Suppressor macrophage treated with lipopolysaccharide for 4 hours (primary cell): ENCODE results near the gene OR4E1.
"Not testable (repeated sequence)": the region's sequence is repeated elsewhere in the genome, so short reads cannot be mapped to it uniquely, and the experiment has no call there.

ENCODE experiments used
- DNase-seq: peaks from one replicate; pipeline ENCODE4 v3.0.0-alpha.2; 2020

The OR4E1 gene, protein sequence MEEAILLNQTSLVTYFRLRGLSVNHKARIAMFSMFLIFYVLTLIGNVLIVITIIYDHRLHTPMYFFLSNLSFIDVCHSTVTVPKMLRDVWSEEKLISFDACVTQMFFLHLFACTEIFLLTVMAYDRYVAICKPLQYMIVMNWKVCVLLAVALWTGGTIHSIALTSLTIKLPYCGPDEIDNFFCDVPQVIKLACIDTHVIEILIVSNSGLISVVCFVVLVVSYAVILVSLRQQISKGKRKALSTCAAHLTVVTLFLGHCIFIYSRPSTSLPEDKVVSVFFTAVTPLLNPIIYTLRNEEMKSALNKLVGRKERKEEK

DNA sequence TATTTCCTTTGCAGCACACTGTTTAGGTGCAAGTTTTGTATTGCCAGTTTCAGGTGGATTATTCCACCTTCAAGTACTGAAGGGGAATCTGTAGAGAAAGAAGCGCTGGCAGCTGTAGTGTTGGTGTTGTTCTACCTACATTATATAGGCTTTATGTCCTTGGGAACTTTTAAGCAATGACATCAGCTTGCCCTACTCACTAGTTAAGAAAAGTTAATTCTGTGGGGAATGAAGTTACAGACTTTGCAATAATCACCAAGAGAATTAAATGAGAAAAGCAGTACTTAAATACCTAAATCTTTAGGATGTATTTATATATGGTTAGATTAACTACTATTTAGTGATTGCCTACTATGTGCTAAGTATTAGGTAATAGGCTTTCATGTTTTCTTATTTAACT is at the start of gene OR4E1:
OR4E1 (minus strand) TSS at position 101 of the 400 bp plus-strand sequence. CDS start 2,883 bp downstream, outside the sequence.
- no peak for DNase-seq

DNA sequence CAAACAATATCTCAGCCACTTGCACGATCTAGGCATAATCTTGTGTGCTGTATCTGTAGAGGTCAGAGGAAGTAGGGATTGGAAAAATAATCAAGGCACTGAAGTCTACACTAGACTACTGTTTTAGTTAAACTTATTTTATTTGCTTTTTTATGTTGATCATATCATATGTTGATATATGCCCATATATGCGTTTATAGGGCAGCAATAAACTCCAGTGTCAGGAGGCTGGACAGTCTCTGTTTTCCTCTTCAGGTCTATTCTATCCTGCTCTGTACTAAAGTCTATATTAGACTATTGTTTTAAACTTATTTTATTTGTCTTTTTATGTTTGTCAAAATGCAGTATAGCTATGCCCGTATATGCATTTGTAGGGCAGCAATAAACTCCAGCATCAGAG is 47.9 kb upstream of the OR4E1 start:
- DNase-seq, result no peak

DNA sequence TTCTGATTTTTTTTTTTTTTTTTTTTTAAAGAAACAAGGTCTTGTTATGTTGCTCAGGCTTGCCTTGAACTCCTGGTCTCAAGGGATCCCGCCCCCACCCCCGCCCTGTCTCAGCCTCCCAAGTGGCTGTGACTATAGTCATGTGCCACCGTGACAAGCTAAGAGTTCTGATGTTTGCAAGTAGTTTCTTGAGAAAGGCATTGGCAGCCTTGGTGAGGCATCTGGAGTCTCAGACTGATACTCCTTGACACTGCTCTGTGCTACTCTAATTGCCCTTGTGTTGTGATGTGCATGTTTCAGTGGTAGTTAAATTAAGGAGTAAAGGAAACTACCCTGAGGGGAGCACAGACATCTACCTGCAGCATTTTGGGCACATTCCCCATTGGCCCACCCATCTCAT is 46.2 kb upstream of the OR4E1 start:
- DNase-seq, result no peak

DNA sequence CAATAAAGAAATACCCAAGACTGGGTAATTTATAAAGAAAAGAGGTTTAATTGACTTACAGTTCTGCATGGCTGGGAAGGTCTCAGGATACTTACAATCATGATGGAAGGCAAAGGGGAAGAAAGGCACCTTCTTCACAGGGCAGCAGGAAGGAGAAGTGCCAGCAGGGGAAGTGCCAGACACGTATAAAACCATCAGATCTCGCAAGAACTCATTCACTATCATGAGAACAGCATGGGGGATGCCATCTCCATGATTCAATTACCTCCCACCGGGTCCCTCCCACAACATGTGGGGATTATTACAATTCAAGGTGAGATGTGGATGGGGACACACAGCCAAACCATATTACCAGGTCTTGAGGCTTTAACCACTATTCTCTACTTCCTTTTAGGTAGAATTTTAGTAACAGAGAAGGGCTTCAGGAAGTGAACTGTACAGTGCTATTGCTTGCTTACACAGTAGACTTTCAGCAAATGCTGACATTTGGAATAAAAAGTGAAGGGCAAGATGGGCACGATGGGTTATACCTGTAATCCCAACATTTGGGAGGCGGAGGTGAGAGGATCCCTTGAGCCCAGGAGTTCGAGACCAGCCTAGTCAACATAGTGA is 40.8 kb upstream of the OR4E1 start:
- no peak for DNase-seq

DNA sequence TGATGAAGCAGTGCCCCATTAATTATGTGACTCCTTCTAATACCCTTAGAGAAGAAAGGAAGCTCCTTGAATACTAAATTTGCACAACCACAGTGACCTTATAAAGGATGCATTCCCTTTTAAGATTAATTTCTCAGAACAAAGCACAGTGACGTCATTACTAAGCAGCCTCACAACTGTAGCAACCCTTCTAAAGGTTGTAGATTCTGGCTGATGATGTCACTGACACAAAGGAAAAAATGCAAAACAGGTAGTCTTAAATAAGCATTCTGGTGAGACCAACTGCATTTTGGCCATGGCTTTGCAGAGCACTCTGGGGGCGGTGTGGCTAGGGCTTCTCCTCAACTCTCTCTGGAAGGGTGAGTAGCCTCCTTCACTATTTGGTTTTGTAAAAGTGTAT is 38.4 kb upstream of the OR4E1 start:
- no peak for DNase-seq

DNA sequence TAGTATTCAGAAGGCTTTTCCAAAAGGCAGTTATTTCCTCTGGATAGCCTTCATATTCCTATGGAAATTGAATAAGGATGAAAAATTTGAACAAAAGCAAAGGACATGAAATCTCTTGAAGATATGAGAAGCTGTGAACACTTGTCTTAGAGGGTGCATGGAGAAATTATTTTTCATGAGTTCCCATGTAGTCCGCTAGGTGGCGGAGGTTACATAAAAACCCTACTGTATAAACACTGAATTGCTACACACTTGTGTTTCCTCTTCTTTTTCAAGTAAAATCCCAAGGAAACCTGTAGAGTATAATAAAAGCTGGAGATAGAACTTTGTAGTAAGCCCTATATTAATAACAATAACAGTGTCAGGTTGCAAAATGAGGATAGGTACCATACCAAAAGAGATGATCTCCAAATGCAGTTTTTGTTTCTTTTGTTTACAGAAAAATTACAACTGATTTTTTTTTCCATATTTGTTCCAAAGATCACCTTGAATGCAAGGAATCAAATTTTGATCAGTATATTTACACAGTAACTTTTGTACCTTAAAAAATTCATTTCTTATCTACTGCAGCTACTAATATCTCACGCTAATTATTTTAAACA is 37.8 kb upstream of the OR4E1 start:
- peak; percentile 46 for DNase-seq

DNA sequence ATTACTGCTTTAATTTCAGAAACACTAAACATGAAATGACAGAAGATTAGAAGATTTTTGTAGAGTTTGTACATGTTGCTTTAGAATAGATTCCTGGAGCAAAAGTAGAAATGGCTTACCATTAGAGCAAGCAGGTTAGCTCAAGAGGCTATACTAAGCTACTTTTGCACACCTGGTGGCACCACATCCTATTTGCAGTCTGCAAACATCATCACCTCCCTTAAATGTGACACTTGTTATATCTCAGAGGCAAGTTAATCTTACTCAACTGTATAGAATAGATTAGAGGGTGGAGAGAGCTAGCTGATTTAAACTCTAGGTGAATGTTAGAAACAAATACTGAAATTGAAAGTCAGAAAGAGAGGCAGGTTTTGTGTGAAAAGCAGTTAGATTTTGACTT is 30.7 kb upstream of the OR4E1 start:
- DNase-seq, result no peak

DNA sequence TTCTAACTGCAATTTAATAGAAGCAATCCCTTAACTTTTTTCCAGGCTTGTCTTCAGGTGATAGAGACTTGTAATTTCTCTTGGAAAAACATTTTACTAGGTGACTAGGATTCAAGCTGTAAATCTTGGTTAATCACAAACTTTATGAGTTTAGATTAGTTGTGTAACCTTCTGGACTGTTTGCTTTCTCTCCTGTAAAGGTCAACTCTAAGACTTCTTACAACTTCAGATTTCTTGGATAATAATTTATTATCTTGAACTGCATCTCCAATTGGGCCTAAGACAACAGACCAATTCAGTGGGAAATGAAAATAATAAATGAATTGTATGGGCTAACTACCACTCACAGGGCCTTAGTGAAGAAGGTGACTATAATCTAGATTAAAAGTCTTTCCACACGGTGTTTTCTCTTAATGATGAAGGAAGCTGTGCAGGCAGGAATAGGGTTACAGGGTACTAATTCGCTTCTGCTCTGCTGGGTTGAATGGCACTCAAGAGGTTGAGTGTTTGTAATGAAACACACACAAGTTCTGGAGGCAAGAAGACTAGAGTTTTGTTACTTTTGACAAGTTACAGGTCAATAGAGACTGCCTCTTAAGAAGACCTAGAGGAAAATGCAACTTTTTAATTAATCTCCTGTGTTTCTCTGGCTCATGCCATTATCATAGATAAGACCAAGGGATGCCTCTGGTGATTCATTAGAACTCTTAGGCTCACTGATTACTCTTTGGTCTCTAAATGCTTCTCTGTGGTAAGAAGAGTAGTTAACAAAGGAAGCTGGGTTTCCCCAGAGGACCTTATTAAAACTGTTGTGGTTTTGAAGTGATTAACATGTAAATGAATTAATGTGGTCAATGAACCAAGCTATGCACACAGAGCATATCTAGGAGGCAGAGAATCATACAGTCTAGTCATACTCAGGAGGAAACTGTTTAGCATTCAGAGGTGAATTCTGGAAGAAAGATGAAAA is 30.0 kb upstream of the OR4E1 start:
- no peak for DNase-seq

DNA sequence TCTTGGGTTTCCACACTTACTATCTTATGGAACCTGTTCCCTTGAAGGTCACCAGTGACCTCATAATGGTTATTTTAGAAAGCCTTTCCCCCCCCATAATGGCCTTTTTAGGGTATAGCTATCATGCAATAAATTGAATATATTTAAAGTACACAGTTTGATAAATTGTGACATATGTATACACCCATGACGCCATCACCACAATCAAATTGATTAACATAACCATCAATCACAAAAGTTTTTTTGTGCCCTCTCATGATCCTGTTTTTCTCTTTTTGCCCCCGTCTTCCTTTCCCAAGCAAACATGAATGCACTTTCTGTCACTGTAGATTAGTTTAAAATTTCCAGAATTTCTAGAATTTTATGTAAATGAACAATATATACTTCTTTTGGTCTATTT is 28.7 kb upstream of the OR4E1 start:
- DNase-seq, result no peak

DNA sequence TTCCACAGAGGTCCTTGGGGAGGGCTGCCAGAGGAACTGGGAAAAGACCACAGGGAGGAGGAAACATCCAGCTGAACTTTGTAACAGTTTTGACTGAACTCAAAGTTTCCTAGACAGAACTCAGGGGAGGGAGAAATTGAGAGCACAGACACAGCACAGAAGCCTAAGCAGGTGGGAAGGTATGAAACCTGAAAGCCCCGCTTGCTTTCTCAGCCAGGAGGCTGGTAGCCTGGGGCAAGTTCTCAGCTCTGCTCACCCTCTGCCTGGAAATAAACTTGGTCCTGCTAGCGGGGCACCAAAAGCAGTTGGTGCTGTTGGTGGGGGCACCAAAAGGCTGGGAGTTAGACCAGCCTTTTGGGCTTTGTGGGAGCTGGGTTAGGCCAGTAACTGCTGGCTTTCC is 25.9 kb upstream of the OR4E1 start:
- DNase-seq, result no peak

DNA sequence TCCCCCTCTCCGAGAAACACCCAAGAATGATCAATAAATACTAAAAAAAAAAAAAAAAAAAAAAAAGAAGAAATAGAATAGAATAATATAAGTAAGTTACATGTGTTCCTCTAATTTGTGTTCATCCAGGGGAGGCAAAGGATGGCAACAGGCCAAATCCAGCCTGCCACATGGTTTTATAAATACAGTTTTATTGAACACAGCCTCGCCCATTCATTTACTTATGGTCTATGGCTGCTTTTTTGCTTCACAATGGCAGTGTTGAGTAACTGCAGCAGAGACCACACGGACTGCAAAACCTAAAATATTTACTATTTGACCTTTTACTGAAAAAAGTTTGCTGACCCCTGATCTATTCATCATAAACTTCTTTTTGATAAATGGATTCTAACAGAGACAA is 24.9 kb upstream of the OR4E1 start:
- DNase-seq, result not testable (repeated sequence)

DNA sequence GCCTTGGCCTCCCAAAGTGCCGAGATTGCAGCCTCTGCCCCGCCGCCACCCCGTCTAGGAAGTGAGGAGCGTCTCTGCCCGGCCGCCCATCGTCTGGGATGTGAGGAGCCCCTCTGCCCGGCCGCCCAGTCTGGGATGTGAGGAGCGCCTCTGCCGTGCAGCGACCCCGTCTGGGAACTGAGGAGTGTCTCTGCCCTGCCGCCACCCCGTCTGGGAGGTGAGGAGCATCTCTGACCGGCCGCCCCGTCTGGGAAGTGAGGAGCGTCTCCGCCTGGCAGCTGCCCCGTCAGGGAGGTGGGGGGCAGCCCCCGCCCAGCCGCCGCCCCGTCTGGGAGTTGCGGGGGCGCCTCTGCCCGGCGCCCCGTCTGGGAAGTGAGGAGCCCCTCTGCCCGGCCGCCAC is 24.0 kb upstream of the OR4E1 start:
- not testable (repeated sequence) for DNase-seq

DNA sequence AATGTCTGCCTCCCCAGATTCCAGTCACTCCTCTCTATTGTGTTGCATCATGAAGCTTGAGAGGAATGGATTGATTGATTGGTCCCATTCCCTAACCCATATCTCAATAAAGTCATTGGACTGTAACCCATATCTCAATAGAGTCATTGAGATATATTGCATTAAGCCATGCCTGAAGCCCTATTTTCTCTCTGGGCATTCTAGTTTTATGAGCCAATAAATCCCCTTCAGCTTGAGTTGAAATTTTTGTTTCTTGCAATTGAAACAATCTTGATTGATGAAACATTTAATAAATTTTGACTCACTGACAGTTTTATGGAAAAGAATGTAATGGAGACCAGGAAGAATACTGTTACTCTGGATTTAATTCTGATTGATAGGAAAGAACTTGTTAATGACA is 20.8 kb upstream of the OR4E1 start:
- DNase-seq, result no peak

DNA sequence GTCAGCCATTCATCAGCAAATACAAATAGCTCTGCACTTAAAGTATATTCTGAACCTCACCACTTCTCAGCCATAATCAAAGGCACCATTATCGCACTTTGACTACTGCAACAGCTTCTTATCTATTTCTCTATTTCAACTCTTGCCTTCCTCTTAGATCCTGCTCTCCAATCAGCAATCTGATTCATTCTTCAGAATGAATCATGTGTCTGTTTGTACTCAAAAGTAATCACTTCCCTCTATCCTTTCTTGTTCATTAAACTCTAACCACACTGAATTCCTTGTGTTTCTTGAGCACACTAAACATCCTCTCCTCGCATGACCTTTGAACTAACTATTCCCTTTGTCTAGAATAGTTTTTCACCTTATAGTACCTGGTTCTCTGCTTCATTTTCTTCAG is 12.8 kb upstream of the OR4E1 start:
- no peak for DNase-seq

DNA sequence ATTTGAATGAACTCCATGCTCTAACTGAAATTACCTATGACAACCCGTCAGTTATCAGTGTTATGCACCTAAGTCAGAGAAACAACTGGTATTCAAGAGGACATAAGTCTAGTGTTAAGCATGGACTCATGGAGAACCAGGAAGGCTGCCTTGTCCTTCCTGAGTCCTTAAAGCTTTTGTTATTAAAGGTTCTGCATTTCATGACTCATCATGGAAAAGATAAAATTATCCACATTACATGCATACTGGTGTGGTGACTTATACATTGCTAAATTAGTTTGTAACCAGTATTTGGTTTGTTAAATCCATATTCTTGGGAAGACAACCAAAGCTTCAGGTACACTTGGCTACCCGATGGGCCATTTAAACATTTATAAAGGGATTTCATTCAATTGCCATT is 6.5 kb upstream of the OR4E1 start:
- DNase-seq, result no peak

DNA sequence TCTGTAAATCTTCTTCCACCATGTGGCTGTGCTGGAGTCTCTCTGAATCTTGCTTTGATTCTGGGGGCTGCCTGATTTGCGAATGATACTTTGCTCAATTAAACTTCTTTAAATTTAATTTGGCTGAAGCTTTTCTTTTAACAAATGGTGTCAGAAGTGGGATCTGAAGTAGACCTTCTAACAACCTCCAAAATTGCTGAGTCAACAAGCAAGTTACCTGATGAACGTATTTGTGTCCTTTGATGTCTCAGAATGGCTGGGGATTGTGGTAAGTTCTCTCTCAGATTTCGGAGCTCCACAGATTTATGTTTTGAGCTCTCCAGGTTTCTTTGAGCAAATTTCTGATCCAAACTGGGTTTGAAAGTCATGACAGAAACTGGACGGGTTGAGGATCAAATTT is 1.9 kb upstream of the OR4E1 start:
- no peak for DNase-seq

DNA sequence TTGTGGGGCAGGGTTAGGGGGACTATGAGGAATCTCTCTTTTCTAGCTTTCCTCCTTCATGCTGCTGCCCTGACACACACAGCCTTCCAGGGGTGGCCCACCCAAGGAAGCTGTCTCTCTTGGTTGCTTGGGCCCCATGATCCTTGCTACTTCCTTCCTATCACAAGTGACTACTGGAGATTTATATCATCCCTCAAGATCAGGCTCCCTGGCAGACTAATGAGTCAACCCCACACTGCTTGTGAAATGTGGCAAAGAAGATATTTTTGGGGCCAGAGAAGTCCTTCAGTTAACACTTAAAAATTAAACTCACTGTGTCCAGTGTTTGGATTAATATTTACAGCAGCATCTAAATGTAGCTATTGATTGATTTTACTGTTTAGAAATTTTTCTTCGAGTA is 1.5 kb downstream of the OR4E1 start:
- DNase-seq, result no peak

DNA sequence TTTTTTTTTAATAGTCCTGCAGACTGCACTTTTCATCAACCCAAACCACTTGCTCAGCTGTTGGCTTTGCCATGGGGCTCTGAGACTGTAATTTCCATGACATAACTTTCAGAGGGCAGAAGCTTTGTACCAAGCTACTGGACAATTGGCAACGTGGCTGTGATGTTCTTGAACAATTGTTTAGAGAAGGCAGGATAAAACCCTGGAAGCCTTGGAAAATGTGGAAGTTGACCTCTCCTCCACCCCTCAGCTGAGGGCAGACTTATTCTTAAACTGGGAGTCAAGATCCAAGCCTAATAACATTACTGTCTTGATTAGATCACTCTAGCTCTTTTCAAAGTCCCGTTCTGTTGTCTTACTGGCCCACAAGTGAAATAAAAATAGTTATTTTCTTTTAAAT is 2.2 kb downstream of the OR4E1 start:
- DNase-seq, result no peak

DNA sequence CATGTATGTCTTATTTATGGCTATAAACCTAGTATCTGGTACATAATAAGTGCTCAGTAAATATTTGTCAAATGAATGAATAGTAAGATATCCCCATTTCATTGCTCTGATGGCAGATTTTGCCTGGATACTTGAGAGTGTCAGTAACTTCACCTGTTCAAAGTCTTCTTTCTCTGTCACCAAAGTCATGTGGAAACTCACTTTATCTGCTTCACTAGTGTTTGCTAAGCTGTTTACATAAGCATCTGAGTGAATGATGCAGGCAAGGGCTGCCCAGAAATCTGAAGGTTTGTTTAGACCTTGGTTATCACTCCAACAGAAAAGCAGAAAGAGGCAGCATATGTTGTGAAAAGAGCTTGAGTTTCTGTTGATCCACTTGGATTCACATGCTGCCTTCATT is 4.3 kb downstream of the OR4E1 start:
- DNase-seq, result no peak

DNA sequence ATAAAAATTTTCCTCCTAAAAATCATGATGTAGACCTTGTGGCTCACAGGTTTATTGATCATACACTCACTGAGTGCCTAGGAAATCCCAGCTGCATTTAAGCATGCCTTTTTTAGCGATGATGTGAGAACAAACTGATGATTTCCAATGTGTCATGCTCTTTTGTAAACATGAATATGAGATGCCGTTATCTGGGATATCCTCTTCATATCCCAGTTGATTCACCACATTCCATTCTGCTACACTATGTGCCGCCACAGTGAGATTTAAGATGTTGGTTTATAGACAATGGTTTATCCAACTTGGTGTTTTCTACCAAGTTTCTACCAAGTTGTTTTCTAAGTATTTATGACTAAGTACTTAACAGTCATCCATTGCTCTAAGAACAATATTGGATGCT is 5.2 kb downstream of the OR4E1 start:
- DNase-seq, result no peak

DNA sequence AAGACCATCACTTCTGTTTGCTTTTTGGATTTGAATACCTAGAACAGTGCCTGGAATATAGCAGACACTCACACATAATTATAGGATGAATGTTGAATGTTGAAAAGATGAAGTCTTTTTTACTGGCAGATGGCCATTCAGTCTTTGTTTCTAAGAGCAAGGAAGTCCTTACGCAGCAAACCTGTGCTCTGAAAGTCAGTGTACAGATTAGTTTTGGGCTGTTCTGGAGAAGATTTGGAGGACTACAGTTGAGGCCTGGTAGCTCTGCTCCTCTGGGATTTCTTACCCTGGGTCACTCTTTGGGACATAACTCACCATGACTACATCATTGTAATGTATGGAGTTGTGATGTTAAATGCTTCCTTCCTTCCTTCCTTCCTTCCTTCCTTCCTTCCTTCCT is 16.6 kb downstream of the OR4E1 start:
- DNase-seq, result no peak

DNA sequence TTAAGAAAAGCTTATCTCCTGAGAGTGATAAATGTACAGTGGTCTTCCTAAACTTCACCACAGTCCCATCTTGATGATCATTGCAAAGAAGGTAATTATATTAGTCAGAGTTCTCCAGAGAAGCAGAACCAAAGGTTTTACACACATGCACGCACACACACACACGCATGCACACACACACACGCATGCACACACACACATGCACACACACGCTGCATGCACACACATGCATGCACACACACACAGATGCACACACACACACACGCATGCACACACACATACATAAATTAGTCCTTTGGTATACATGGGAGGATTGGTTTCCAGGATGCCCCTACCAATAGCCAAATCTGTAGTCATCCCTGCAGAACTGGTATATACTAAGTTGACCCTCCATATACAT is 19.4 kb downstream of the OR4E1 start:
- DNase-seq, result no peak

DNA sequence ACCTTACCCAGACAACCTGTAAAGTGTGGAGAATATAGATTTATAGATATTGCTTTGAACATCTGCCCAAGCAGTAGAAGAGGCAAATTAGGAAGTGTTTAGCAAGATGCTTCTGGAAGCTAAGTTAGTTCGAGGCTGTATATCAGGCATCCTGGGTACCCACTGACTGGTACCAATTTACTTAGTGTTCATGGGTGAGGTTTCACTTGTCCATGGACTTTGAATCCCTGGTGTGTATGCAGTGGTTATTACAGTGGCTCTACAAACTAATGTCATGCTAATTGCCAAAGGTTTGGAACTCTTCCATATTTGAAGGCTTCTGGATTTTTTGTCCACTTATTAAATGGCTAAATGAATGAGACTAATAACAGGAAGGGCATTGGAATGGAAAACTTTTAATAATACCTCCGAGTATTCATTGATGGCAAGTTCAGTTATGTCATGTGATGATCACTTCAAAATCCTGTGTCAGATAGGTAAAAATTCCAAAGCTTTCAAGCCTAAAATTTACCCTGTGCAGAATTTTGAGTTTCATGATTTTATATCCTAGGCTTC is 20.2 kb downstream of the OR4E1 start, which contains the start of gene OR4E2:
OR4E2 (plus strand) TSS at position 505 of the 555 bp plus-strand sequence. CDS start 11,248 bp downstream, outside the sequence.
- DNase-seq, result no peak
